Sigmoid colon (tissue), 7 donors: ENCODE measurements around the gene SEPTIN8. TPM values are rescaled to one million over a fixed set of nuclear protein-coding genes. Genes with fewer than 3 reads are reported as not detected.

Source experiments
- DNase-seq: peaks from one replicate; pipeline ENCODE4 v3.0.0-alpha.2; 2019
- H3K27ac ChIP-seq, 4 donors: fragments of 200-600 bp; sonication (generic); one replicate each; pipeline ENCODE4 v1.5.1; 2016 to 2019; ENCODE audit warnings: mild to moderate bottlenecking in 1 of 4
- H3K27me3 ChIP-seq, 3 donors: fragments of 200-600 bp; sonication (generic); one replicate each; pipeline ENCODE4 v1.5.1; 2019; ENCODE audit warnings: mild to moderate bottlenecking in 1 of 3
- H3K36me3 ChIP-seq, 4 donors: fragments of 200-600 bp; sonication (generic); one replicate each; pipeline ENCODE4 v1.5.1; 2016 to 2019
- H3K4me1 ChIP-seq, 4 donors: fragments of 200-600 bp; sonication (generic); one replicate each; pipeline ENCODE4 v1.5.1; 2017 to 2019
- H3K4me3 ChIP-seq, 4 donors: fragments of 200-600 bp; sonication (generic); one replicate each; pipeline ENCODE4 v1.5.1; 2017 to 2019; ENCODE audit warnings: mild to moderate bottlenecking in 2 of 4, moderate library complexity in 1 of 4
- H3K9me3 ChIP-seq, 4 donors: fragments of 200-600 bp in 3 of 4; sonication (generic) in 3 of 4; one replicate each; pipeline versions ENCODE4 v1.5.1 to v1.6.1; 2013 to 2019
- CTCF ChIP-seq, 4 experiments: fragments of 450-650 bp in 3 of 4; fragments of 200-600 bp in 1 of 4; IDR thresholded peaks; one replicate each; pipeline ENCODE4 v1.5.1; 2016 to 2019; ENCODE audit warnings: antibody characterized with exemption in 4 of 4, mild to moderate bottlenecking in 3 of 4, moderate library complexity in 2 of 4
- EP300 ChIP-seq, 4 donors: sonication (generic); formaldehyde crosslinking; IDR thresholded peaks; one replicate each; pipeline ENCODE4 v1.6.1; 2017; ENCODE audit warnings: antibody characterized with exemption in 4 of 4
- POLR2A ChIP-seq, 2 donors: fragments of 450-650 bp; IDR thresholded peaks; one replicate each; pipeline ENCODE4 v1.6.1; 2016; ENCODE audit warnings: antibody characterized with exemption in 2 of 2, mild to moderate bottlenecking in 2 of 2, moderate library complexity in 2 of 2
- POLR2AphosphoS5 ChIP-seq, 4 donors: sonication (generic); formaldehyde crosslinking; IDR thresholded peaks; one replicate each; pipeline ENCODE4 v1.6.1; 2017; ENCODE audit warnings: antibody characterized with exemption in 4 of 4
- WGBS, 2 donors: extraction: QIAGEN DNeasy Blood & Tissue Kit; methylation state at CpG; one replicate each; pipeline ENCODE4 v1.1.7; 2013; 5-methylcytosine and 5-hydroxymethylcytosine counted together
- intact Hi-C: fragments of 100-400 bp; cut with DNase I; formaldehyde crosslinking; loops from one replicate; pipeline ENCODE4 v1.15.1; 2023
- polyA plus RNA-seq, 3 donors: library from polyadenylated mRNA; stranded (reverse); fragments of 200-250 nt; gene quantifications; one replicate each; pipeline ENCODE4 v1.2.3, GENCODE V29; 2013
- total RNA-seq, 4 donors: library from RNA; depleted of rRNA; stranded (reverse); fragments of >200 nt; gene quantifications; one replicate each; pipeline ENCODE4 v1.1.0, GENCODE V29; 2016
- donor health status: healthy with polysubstance abuse.
- donor health status: Bipolar disorder and iron deficiency.
- donor health status: healthy.

The SEPTIN8 gene
- total and polyA plus RNA-seq, 7 donors = 19.2 to 38.0 (median 30.7) TPM

GRCh38 chr5:132821350-132821749, 44.3 kb upstream of the SEPTIN8 start:
- 81 to 93% methylated on average over 3 of the region's 3 CpGs for WGBS, 2 donors
- Histone ChIP-seq H3K4me3 (no peak overlapping the region), H3K27ac (peak overlapping the region in 2 of 4 donors; percentile 10 to 35), H3K9me3 (no peaks in the 10 kb centered on the region), H3K4me1 (peaks cover 0 to 26% (median 11%) of the 10 kb centered on the region in 4 donors), H3K27me3 (peaks cover 0 to 28% (median 22%) of the 10 kb centered on the region in 3 donors), H3K36me3 (no peaks in the 10 kb centered on the region)
- intact Hi-C loops = loop anchor here (5.0 to 10.0 kb wide), 4 partner anchors 44 to 434 kb away; partner anchors contain the start of genes KIF3A and SEPTIN8
- no peak for DNase-seq
- TF ChIP-seq POLR2AphosphoS5 (IDR thresholded peaks at IDR 0.05) (no peak), POLR2A (IDR thresholded peaks at IDR 0.05) (no peak), CTCF (IDR thresholded peaks at IDR 0.05) (no peak)

GRCh38 chr5:132820162-132820754, 43.2 kb upstream of the SEPTIN8 start:
- WGBS, 2 donors = 14 to 31% methylated on average over 15 of the region's 15 CpGs

GRCh38 chr5:132819468-132819867, 42.4 kb upstream of the SEPTIN8 start:
- TF ChIP-seq POLR2A (IDR thresholded peaks at IDR 0.05) (no peak), CTCF (IDR thresholded peaks at IDR 0.05) (no peak), EP300 (IDR thresholded peaks at IDR 0.05) (no peak), POLR2AphosphoS5 (IDR thresholded peaks at IDR 0.05) (no peak)
- no peak for DNase-seq
- H3K4me3 ChIP-seq = peak overlapping the region in 1 of 4 donors; percentile 12
- intact Hi-C loops = no loop called here
- no peaks in the 10 kb centered on the region for H3K36me3 ChIP-seq
- peaks cover 4 to 20% (median 17%) of the 10 kb centered on the region in 3 donors for H3K27me3 ChIP-seq
- H3K27ac ChIP-seq = no peak overlapping the region
- WGBS, 2 donors = 34 to 53% methylated on average over 26 of the region's 26 CpGs
- peaks cover 0 to 19% (median 11%) of the 10 kb centered on the region in 4 donors for H3K4me1 ChIP-seq
- no peaks in the 10 kb centered on the region for H3K9me3 ChIP-seq

More at GRCh38 chr5:132820162-132820754, 43.2 kb upstream of the SEPTIN8 start:
- H3K27ac ChIP-seq = no peak overlapping the region
- H3K27me3 ChIP-seq = peaks cover 0 to 17% (median 12%) of the 10 kb centered on the region in 3 donors
- H3K4me1 ChIP-seq = peaks cover 0 to 19% (median 11%) of the 10 kb centered on the region in 4 donors
- H3K4me3 ChIP-seq = no peak overlapping the region
- DNase-seq = peak; percentile 94
- no peaks in the 10 kb centered on the region for H3K9me3 ChIP-seq
- intact Hi-C loops = loop anchor here (5.0 to 10.0 kb wide), 4 partner anchors 43 to 433 kb away; partner anchors contain the start of genes KIF3A and SEPTIN8
- peak; percentile 77 to 93 (median 88) for TF ChIP-seq CTCF (IDR thresholded peaks at IDR 0.05)
- peak in 1 of 4 donors; percentile 9 for TF ChIP-seq POLR2AphosphoS5 (IDR thresholded peaks at IDR 0.05)
- no peak for TF ChIP-seq EP300 (IDR thresholded peaks at IDR 0.05)
- TF ChIP-seq POLR2A (IDR thresholded peaks at IDR 0.05) = no peak
- no peaks in the 10 kb centered on the region for H3K36me3 ChIP-seq

GRCh38 chr5:132817011-132817410, 40.0 kb upstream of the SEPTIN8 start:
- DNase-seq = no peak
- H3K9me3 ChIP-seq = no peaks in the 10 kb centered on the region
- peaks cover 22 to 42% (median 40%) of the 10 kb centered on the region in 3 donors for H3K27me3 ChIP-seq
- no peak overlapping the region for H3K4me3 ChIP-seq
- TF ChIP-seq CTCF (IDR thresholded peaks at IDR 0.05) (no peak), EP300 (IDR thresholded peaks at IDR 0.05) (no peak), POLR2AphosphoS5 (IDR thresholded peaks at IDR 0.05) (no peak), POLR2A (IDR thresholded peaks at IDR 0.05) (no peak)
- peaks cover 0 to 27% (median 19%) of the 10 kb centered on the region in 4 donors for H3K4me1 ChIP-seq
- H3K36me3 ChIP-seq = no peaks in the 10 kb centered on the region
- intact Hi-C loops = no loop called here
- H3K27ac ChIP-seq = no peak overlapping the region
- 16 to 64% methylated on average over 1 of the region's 1 CpG for WGBS, 2 donors
